WTC11 (cell line): Measurements from ENCODE around the gene TEK. TPM values are rescaled to one million over a fixed set of nuclear protein-coding genes. Genes with fewer than 3 reads are reported as not detected.

ENCODE experiments used
- ATAC-seq: fragments of 200-7000 bp; cut with Tn5 transposase; 2 replicates; pipeline ENCODE4 v1.10.0; 2021; ENCODE audit warnings: mild to moderate bottlenecking, moderate library complexity
- CTCF ChIA-PET: fragments of 300-600 bp; sonication (Branson Sonifier 250); formaldehyde crosslinking; loops from one replicate; lab custom pipeline; 2021; ENCODE audit warnings: antibody characterized with exemption; lab: Charles Lee
- POLR2A ChIA-PET: fragments of 350-600 bp; sonication (Branson Sonifier 250); formaldehyde crosslinking; loops from one replicate; lab custom pipeline; 2021; ENCODE audit warnings: antibody characterized with exemption; lab: Charles Lee
- DNase-seq: peaks from one replicate; pipeline ENCODE4 v3.0.0; 2021; ENCODE audit warnings: low spot score
- H3K27ac Mint-ChIP-seq: 2 replicates; pipeline ENCODE4 v1.8.0; 2021; ENCODE audit warnings: mixed read lengths
- H3K27me3 Mint-ChIP-seq: 2 replicates; pipeline ENCODE4 v1.8.0; 2021; ENCODE audit warnings: low read depth, mild to moderate bottlenecking, moderate library complexity, mixed read lengths
- H3K36me3 Mint-ChIP-seq: 2 replicates; pipeline ENCODE4 v1.8.0; 2021; ENCODE audit warnings: mixed read lengths
- H3K4me1 Mint-ChIP-seq: 2 replicates; pipeline ENCODE4 v1.8.0; 2022; ENCODE audit warnings: mixed read lengths
- H3K4me3 Mint-ChIP-seq: 2 replicates; pipeline ENCODE4 v1.8.0; 2021; ENCODE audit warnings: mild to moderate bottlenecking, moderate library complexity, mixed read lengths
- H3K9me3 Mint-ChIP-seq: 2 replicates; pipeline ENCODE4 v1.8.0; 2021; ENCODE audit warnings: mixed read lengths
- AFF4 ChIP-seq: sonication (generic); formaldehyde crosslinking; IDR thresholded peaks from 2 replicates; pipeline ENCODE4 v1.8.1; 2023; ENCODE audit warnings: mild to moderate bottlenecking, missing genetic modification reagents, borderline replicate concordance
- ATF6 ChIP-seq: sonication (generic); formaldehyde crosslinking; IDR thresholded peaks from 2 replicates; pipeline ENCODE4 v1.8.1; 2023; ENCODE audit warnings: mild to moderate bottlenecking, missing genetic modification reagents
- ELF4 ChIP-seq: sonication (generic); formaldehyde crosslinking; IDR thresholded peaks from 2 replicates; pipeline ENCODE4 v1.8.1; 2022; ENCODE audit warnings: low read depth, mild to moderate bottlenecking, moderate library complexity, missing genetic modification reagents
- ESRRA ChIP-seq: sonication (generic); formaldehyde crosslinking; IDR thresholded peaks from 2 replicates; pipeline ENCODE4 v1.8.1; 2022; ENCODE audit warnings: mild to moderate bottlenecking, missing genetic modification reagents, borderline replicate concordance
- GRHL2 ChIP-seq: fragments of 250-450 bp; sonication (Bioruptor Pico); IDR thresholded peaks from 2 replicates; pipeline ENCODE4 v1.8.0; 2022; ENCODE audit warnings: mild to moderate bottlenecking, moderate library complexity; ENCODE audit not compliant: insufficient replicate concordance, severe bottlenecking
- HMGA2 ChIP-seq: fragments of 250-450 bp; sonication (Bioruptor Pico); IDR thresholded peaks from 2 replicates; pipeline ENCODE4 v1.4.0; 2021; ENCODE audit warnings: mild to moderate bottlenecking, moderate library complexity
- IRF1 ChIP-seq: sonication (generic); formaldehyde crosslinking; IDR thresholded peaks from 2 replicates; pipeline ENCODE4 v1.8.0; 2023; ENCODE audit warnings: missing genetic modification reagents
- IRF2 ChIP-seq: sonication (generic); formaldehyde crosslinking; IDR thresholded peaks from 2 replicates; pipeline ENCODE4 v1.8.0; 2022; ENCODE audit warnings: low read depth, missing genetic modification reagents, borderline replicate concordance
- KAT7 ChIP-seq: sonication (generic); formaldehyde crosslinking; IDR thresholded peaks from 2 replicates; pipeline ENCODE4 v1.8.1; 2023; ENCODE audit warnings: missing genetic modification reagents, mild to moderate bottlenecking, borderline replicate concordance
- NFYB ChIP-seq: sonication (generic); formaldehyde crosslinking; conservative IDR thresholded peaks from 2 replicates; pipeline ENCODE4 v1.8.0; 2022; ENCODE audit warnings: low read depth, missing genetic modification reagents
- SMAD3 ChIP-seq: sonication (generic); formaldehyde crosslinking; IDR thresholded peaks from 2 replicates; pipeline ENCODE4 v1.8.0; 2022; ENCODE audit warnings: missing genetic modification reagents, mild to moderate bottlenecking, borderline replicate concordance
- ZNF121 ChIP-seq: sonication (generic); formaldehyde crosslinking; IDR thresholded peaks from 2 replicates; pipeline ENCODE4 v1.8.0; 2023; ENCODE audit warnings: missing genetic modification reagents
- ZNF232 ChIP-seq: sonication (generic); formaldehyde crosslinking; IDR thresholded peaks from 2 replicates; pipeline ENCODE4 v1.8.0; 2022; ENCODE audit warnings: mild to moderate bottlenecking, missing genetic modification reagents
- ZNF263 ChIP-seq: sonication (generic); formaldehyde crosslinking; IDR thresholded peaks from 2 replicates; pipeline ENCODE4 v1.8.1; 2022; ENCODE audit warnings: low read depth, mild to moderate bottlenecking, moderate library complexity, missing genetic modification reagents
- ZNF396 ChIP-seq: fragments of 250-450 bp; sonication (Bioruptor Pico); IDR thresholded peaks from 2 replicates; pipeline ENCODE4 v1.8.0; 2021; ENCODE audit warnings: mild to moderate bottlenecking, moderate library complexity, borderline replicate concordance
- ZNF671 ChIP-seq: fragments of 250-450 bp; sonication (Bioruptor Pico); IDR thresholded peaks from 2 replicates; pipeline ENCODE4 v1.8.0; 2021; ENCODE audit warnings: mild to moderate bottlenecking
- total RNA-seq: library from RNA; stranded (reverse); gene quantifications from 3 replicates; pipeline ENCODE4 v1.2.3, GENCODE V29; 2021
- TF ChIP-seq, protein P1 (sequence below): sonication (generic); formaldehyde crosslinking; conservative IDR thresholded peaks from 2 replicates; pipeline ENCODE4 v1.8.1; 2023; ENCODE audit warnings: mild to moderate bottlenecking, low read depth, missing genetic modification reagents, moderate library complexity
- TF ChIP-seq, protein P2 (sequence below): fragments of 200-600 bp; IDR thresholded peaks from 2 replicates; pipeline ENCODE4 v1.8.0; 2022; ENCODE audit warnings: antibody characterized with exemption
- TF ChIP-seq, protein P3 (sequence below): sonication (generic); formaldehyde crosslinking; IDR thresholded peaks from 2 replicates; pipeline ENCODE4 v1.8.1; 2023; ENCODE audit warnings: mild to moderate bottlenecking, missing genetic modification reagents
- TF ChIP-seq, protein P4 (sequence below): sonication (generic); formaldehyde crosslinking; IDR thresholded peaks from 2 replicates; pipeline ENCODE4 v1.8.0; 2022; ENCODE audit warnings: mild to moderate bottlenecking, missing genetic modification reagents

TEK gene
- total RNA-seq, 1 experiment from 2014 or later: 3.1 TPM

- Mint-ChIP-seq H3K36me3 (no peaks in the 10 kb centered on the region), H3K9me3 (no peaks in the 10 kb centered on the region), H3K27me3 (no peaks in the 10 kb centered on the region), H3K4me1 (no peaks in the 10 kb centered on the region), H3K27ac (no peak overlapping the region), H3K4me3 (no peak overlapping the region)
- no peak for TF ChIP-seq ZNF263 (CRISPR knock-in tag)
- no peak for TF ChIP-seq ZNF232
- TF ChIP-seq ATF6 (CRISPR knock-in tag): no peak
- no peak for TF ChIP-seq AFF4
- no peak for TF ChIP-seq SMAD3 (CRISPR knock-in tag)
- no peak for TF ChIP-seq GRHL2 (CRISPR knock-in tag)
- no peak for TF ChIP-seq ZNF671
- TF ChIP-seq IRF2 (CRISPR knock-in tag): no peak
- no peak for TF ChIP-seq ELF4 (CRISPR knock-in tag)
- no peak for TF ChIP-seq ESRRA
- TF ChIP-seq ZNF396 (CRISPR knock-in tag): no peak
- no peak for TF ChIP-seq HMGA2 (CRISPR knock-in tag)
- no peak for TF ChIP-seq NFYB
- no peak for TF ChIP-seq ZNF121
- TF ChIP-seq KAT7 (CRISPR knock-in tag): no peak
- CTCF ChIA-PET: no interaction called here
- DNase-seq (peak; percentile 22), ATAC-seq (peak; percentile 70; the same call in 1 of the 2 replicates)
- POLR2A ChIA-PET: no interaction called here
Observed at GRCh38 chr9:27198190-27198589, 89.2 kb downstream of the TEK start.

DNA sequence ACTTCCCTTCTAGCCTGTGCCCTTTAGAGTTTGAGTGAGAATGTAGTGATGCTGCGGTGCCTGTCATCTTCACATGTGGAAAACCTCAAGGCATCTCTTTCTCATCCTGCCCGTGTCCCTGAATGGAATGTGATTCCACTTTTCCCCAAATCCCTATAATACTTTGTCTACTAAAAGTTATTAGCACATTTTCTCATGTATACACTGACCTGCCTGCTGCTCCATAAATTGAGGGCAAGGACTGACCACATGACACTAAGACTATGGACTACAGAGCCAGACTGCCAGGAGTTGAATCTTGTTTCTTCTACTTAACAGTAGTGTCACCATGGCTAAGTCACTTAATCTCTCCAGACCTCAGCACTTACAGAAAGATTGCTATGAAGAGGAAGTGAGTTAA lies 93.0 kb downstream of the TEK start:
- DNase-seq: no peak
- ATAC-seq: no peak

More for the DNA sequence above, 93.0 kb downstream of the TEK start:
- Mint-ChIP-seq H3K4me1 (no peaks in the 10 kb centered on the region), H3K4me3 (no peak overlapping the region), H3K27ac (no peak overlapping the region), H3K27me3 (no peaks in the 10 kb centered on the region), H3K36me3 (no peaks in the 10 kb centered on the region), H3K9me3 (no peaks in the 10 kb centered on the region)
- CTCF ChIA-PET: no interaction called here
- POLR2A ChIA-PET: no interaction called here
- TF ChIP-seq, protein P1, sequence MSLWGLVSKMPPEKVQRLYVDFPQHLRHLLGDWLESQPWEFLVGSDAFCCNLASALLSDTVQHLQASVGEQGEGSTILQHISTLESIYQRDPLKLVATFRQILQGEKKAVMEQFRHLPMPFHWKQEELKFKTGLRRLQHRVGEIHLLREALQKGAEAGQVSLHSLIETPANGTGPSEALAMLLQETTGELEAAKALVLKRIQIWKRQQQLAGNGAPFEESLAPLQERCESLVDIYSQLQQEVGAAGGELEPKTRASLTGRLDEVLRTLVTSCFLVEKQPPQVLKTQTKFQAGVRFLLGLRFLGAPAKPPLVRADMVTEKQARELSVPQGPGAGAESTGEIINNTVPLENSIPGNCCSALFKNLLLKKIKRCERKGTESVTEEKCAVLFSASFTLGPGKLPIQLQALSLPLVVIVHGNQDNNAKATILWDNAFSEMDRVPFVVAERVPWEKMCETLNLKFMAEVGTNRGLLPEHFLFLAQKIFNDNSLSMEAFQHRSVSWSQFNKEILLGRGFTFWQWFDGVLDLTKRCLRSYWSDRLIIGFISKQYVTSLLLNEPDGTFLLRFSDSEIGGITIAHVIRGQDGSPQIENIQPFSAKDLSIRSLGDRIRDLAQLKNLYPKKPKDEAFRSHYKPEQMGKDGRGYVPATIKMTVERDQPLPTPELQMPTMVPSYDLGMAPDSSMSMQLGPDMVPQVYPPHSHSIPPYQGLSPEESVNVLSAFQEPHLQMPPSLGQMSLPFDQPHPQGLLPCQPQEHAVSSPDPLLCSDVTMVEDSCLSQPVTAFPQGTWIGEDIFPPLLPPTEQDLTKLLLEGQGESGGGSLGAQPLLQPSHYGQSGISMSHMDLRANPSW (CRISPR knock-in tag): no peak
- TF ChIP-seq, protein P2, sequence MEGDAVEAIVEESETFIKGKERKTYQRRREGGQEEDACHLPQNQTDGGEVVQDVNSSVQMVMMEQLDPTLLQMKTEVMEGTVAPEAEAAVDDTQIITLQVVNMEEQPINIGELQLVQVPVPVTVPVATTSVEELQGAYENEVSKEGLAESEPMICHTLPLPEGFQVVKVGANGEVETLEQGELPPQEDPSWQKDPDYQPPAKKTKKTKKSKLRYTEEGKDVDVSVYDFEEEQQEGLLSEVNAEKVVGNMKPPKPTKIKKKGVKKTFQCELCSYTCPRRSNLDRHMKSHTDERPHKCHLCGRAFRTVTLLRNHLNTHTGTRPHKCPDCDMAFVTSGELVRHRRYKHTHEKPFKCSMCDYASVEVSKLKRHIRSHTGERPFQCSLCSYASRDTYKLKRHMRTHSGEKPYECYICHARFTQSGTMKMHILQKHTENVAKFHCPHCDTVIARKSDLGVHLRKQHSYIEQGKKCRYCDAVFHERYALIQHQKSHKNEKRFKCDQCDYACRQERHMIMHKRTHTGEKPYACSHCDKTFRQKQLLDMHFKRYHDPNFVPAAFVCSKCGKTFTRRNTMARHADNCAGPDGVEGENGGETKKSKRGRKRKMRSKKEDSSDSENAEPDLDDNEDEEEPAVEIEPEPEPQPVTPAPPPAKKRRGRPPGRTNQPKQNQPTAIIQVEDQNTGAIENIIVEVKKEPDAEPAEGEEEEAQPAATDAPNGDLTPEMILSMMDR: no peak
- no peak for TF ChIP-seq IRF1 (CRISPR knock-in tag)
- TF ChIP-seq, protein P3, sequence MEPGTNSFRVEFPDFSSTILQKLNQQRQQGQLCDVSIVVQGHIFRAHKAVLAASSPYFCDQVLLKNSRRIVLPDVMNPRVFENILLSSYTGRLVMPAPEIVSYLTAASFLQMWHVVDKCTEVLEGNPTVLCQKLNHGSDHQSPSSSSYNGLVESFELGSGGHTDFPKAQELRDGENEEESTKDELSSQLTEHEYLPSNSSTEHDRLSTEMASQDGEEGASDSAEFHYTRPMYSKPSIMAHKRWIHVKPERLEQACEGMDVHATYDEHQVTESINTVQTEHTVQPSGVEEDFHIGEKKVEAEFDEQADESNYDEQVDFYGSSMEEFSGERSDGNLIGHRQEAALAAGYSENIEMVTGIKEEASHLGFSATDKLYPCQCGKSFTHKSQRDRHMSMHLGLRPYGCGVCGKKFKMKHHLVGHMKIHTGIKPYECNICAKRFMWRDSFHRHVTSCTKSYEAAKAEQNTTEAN (CRISPR knock-in tag): no peak
- TF ChIP-seq, protein P4, sequence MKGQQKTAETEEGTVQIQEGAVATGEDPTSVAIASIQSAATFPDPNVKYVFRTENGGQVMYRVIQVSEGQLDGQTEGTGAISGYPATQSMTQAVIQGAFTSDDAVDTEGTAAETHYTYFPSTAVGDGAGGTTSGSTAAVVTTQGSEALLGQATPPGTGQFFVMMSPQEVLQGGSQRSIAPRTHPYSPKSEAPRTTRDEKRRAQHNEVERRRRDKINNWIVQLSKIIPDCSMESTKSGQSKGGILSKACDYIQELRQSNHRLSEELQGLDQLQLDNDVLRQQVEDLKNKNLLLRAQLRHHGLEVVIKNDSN (CRISPR knock-in tag): no peak
